H4 (cell line): ENCODE measurements around the gene PRAMEF13. TPM values are rescaled to one million over a fixed set of nuclear protein-coding genes. Genes with fewer than 3 reads are reported as not detected.
"Not testable (repeated sequence)": the region's sequence is repeated elsewhere in the genome, so short reads cannot be mapped to it uniquely, and the experiment has no call there.

Source experiments
- DNase-seq: peaks from one replicate; pipeline ENCODE4 v3.0.0-alpha.2; 2015; ENCODE audit warnings: low spot score
- total RNA-seq: library from RNA; depleted of rRNA; stranded (reverse); fragments of >200 nt; shearing (Covaris generic); gene quantifications from 2 replicates; pipeline ENCODE4 v1.2.3, GENCODE V29; 2014; rRNA removed

PRAMEF13 gene
- total RNA-seq, 1 experiment from 2014 or later: not detected

DNA sequence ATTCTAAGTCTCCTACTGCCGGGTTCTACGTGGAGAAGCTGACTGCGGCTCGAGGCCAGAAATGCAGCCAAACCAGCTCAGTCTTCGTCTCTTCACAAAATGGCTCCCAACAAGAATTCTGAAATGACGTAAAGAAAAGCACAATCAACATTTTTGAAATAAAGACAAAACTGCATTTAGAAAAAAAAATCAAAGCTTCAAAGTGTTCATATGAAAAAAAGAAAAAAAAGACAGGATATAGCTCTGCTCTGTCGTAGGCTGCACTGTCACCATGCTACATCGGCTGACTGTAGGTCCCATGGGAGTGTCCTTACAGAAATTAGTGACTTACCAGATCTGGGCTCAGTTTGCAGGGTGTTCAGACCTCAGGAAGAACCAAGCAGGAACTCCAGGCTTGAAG, 35.7 kb downstream of the PRAMEF13 start, which contains the start of gene HNRNPCL4:
Gene HNRNPCL4, minus strand, starts transcription at position 101 of the 400 bp plus-strand sequence. CDS start 164 bp downstream, outside the sequence.
- not testable (repeated sequence) for DNase-seq

- DNase-seq: not testable (repeated sequence)
Measured at GRCh38 chr1:13155909-13156308, 45.3 kb downstream of the PRAMEF13 start, which contains the start of gene PRAMEF26. Gene PRAMEF26, minus strand, starts transcription at chr1:13156009. Its CDS starts 2,914 bp downstream, at chr1:13153095.

Other genes starting within 250 kb of the PRAMEF13 start
- not detected in 2 replicates for gene PRAMEF27, start 144.8 kb downstream of the PRAMEF13 start, total RNA-seq
- not detected in 2 replicates for gene HNRNPCL3, start 140.6 kb downstream of the PRAMEF13 start, total RNA-seq
- not detected in 2 replicates for gene PRAMEF25, start 130.6 kb downstream of the PRAMEF13 start, total RNA-seq
- not detected in 2 replicates for gene HNRNPCL2, start 84.6 kb downstream of the PRAMEF13 start, total RNA-seq
- not detected in 2 replicates for gene PRAMEF26, start 45.4 kb downstream of the PRAMEF13 start, total RNA-seq
- gene HNRNPCL4, start 35.8 kb downstream of the PRAMEF13 start, total RNA-seq: not detected in 2 replicates
- not detected in 2 replicates for gene PRAMEF9, start 29.6 kb downstream of the PRAMEF13 start, total RNA-seq
- gene PRAMEF18, start 24.7 kb upstream of the PRAMEF13 start, total RNA-seq: not detected in 2 replicates
- not detected in 2 replicates for gene PRAMEF5, start 52.8 kb upstream of the PRAMEF13 start, total RNA-seq
- not detected in 2 replicates for gene PRAMEF8, start 83.7 kb upstream of the PRAMEF13 start, total RNA-seq
- gene PRAMEF33, start 102.1 kb upstream of the PRAMEF13 start, total RNA-seq: not detected in 2 replicates
- not detected in 2 replicates for gene PRAMEF15, start 114.2 kb upstream of the PRAMEF13 start, total RNA-seq
- gene PRAMEF14, start 145.7 kb upstream of the PRAMEF13 start, total RNA-seq: not detected in 2 replicates
- gene PRAMEF19, start 170.5 kb upstream of the PRAMEF13 start, total RNA-seq: not detected in 2 replicates
- gene PRAMEF17, start 188.2 kb upstream of the PRAMEF13 start, total RNA-seq: not detected in 2 replicates
- gene PRAMEF20, start 209.0 kb upstream of the PRAMEF13 start, total RNA-seq: not detected in 2 replicates